GM10248 (cell line): Measurements from ENCODE around the gene ANKRD17.

Source experiments
- CTCF ChIA-PET: fragments of 300-600 bp; sonication (Branson Sonifier 250); formaldehyde crosslinking; extraction: SDS; loops from one replicate; lab custom pipeline; 2021; ENCODE audit warnings: antibody characterized with exemption; lab: Yijun Ruan, JAX
- POLR2A ChIA-PET: fragments of 350-650 bp; sonication (Branson Sonifier 250); formaldehyde crosslinking; extraction: SDS; loops from one replicate; lab custom pipeline; 2020; ENCODE audit warnings: antibody characterized with exemption; lab: Yijun Ruan, JAX
- DNase-seq: peaks from one replicate; pipeline ENCODE4 v3.0.0; 2012; ENCODE audit errors: extremely low spot score
- CTCF ChIP-seq: IDR thresholded peaks from 2 replicates; pipeline ENCODE4 v1.5.1; 2012; ENCODE audit warnings: mild to moderate bottlenecking, low read depth; ENCODE audit errors: extremely low read depth, missing control alignments, control extremely low read depth

The ANKRD17 gene

GRCh38 chr4:73053974-73054480 lies 204.6 kb downstream of the ANKRD17 start:
- DNase-seq: no peak
- ChIA-PET CTCF (no interaction called here), POLR2A (no interaction called here)
- TF ChIP-seq CTCF: no peak

- DNase-seq: no peak
- POLR2A ChIA-PET: no interaction called here
- no peak for TF ChIP-seq CTCF
- CTCF ChIA-PET: no interaction called here
These were observed 205.5 kb downstream of the ANKRD17 start for GRCh38 chr4:73053076-73053475.

- ChIA-PET POLR2A (no interaction called here), CTCF (interaction anchor here (1.2 to 1.7 kb wide), 2 partner anchors 9 to 749 kb away, joined by 3 read pairs; no protein-coding TSS in a partner anchor)
- no peak for DNase-seq
- TF ChIP-seq CTCF: no peak
These were observed 207.0 kb downstream of the ANKRD17 start for GRCh38 chr4:73051625-73052024.

GRCh38 chr4:73045879-73046278 lies 212.7 kb downstream of the ANKRD17 start:
- no peak for TF ChIP-seq CTCF
- CTCF ChIA-PET: interaction anchor here (0.9 kb wide), 1 partner anchor 10 kb away, joined by 3 read pairs; no protein-coding TSS in a partner anchor
- no peak for DNase-seq
- POLR2A ChIA-PET: no interaction called here

GRCh38 chr4:73037057-73037456 lies 221.5 kb downstream of the ANKRD17 start:
- TF ChIP-seq CTCF: no peak
- no peak for DNase-seq
- POLR2A ChIA-PET: no interaction called here
- CTCF ChIA-PET: no interaction called here

GRCh38 chr4:73036123-73036522 lies 222.5 kb downstream of the ANKRD17 start:
- POLR2A ChIA-PET: no interaction called here
- DNase-seq: no peak
- CTCF ChIA-PET: interaction anchor here (1.3 kb wide), 1 partner anchor 10 kb away, joined by 3 read pairs; no protein-coding TSS in a partner anchor
- no peak for TF ChIP-seq CTCF
